HG03060 (cell line): Measurements from ENCODE around the gene SHCBP1L.

Experiments
- ATAC-seq: cut with Tn5 transposase; IDR thresholded peaks from one replicate; pipeline ENCODE4 v1.9.1; 2021; ENCODE audit warnings: low read depth, moderate number of reproducible peaks; ENCODE audit not compliant: unreplicated experiment

Gene SHCBP1L

DNA sequence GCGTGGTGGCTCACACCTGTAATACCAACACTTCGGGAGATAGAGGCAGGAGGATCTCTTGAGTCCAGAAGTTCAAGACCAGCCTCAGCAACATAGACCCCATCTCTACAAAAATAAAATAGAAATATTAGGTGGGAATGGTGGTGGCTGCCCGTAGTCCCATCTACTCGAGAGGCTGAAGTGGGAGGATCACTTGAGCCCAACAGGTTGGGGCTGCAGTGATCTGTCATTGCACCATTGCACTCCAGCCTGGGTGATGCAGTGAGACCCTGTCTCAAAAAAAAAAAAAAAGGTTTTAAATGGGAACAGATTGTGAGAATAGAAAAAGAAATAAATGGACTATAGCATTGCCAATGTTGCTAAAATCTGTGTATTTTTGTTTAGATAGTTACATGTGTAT, 102.6 kb downstream of the SHCBP1L start:
- ATAC-seq, result no peak
